Caco-2 (cell line): Measurements from ENCODE around the gene ZNF273. TPM values are rescaled to one million over a fixed set of nuclear protein-coding genes. Genes with fewer than 3 reads are reported as not detected.
A peak's percentile ranks its signal among the peaks of the same experiment; 100 is the strongest.
"Not testable (repeated sequence)": the region's sequence is repeated elsewhere in the genome, so short reads cannot be mapped to it uniquely, and the experiment has no call there.

Experiments
- BruUV-seq: library from RNA; stranded (reverse); fragments of 400-500 nt; replicated peaks from 2 replicates; lab custom pipeline; 2021; lab: Mats Ljungman, UMichigan
- CTCF ChIA-PET: fragments of 300-600 bp; sonication (Branson Sonifier 250); formaldehyde crosslinking; loops from one replicate; lab custom pipeline; 2022; ENCODE audit warnings: antibody characterized with exemption; lab: Charles Lee
- POLR2A ChIA-PET: fragments of 300-600 bp; sonication (Branson Sonifier 250); formaldehyde crosslinking; loops from one replicate; lab custom pipeline; 2022; ENCODE audit warnings: antibody characterized with exemption; lab: Charles Lee
- DNase-seq, 2 experiments: peaks; one replicate each; pipeline versions ENCODE4 v3.0.0 to v3.0.0-alpha.2; 2020 to 2022
- H3K27me3 ChIP-seq: replicated peaks from 2 replicates; pipeline ENCODE4 v1.6.0; 2011; ENCODE audit warnings: low read length; ENCODE audit not compliant: control insufficient read depth, insufficient read depth
- H3K36me3 ChIP-seq: 2 replicates; pipeline ENCODE4 v1.5.1; 2011; ENCODE audit warnings: low read length; ENCODE audit not compliant: control insufficient read depth, insufficient read depth
- H3K4me1 ChIP-seq: fragments of 250-450 bp; sonication (Bioruptor Pico); 2 replicates; pipeline ENCODE4 v1.5.1; 2020; ENCODE audit warnings: mild to moderate bottlenecking
- H3K4me3 ChIP-seq: 2 replicates; pipeline ENCODE4 v1.5.1; 2011; ENCODE audit warnings: low read depth, mild to moderate bottlenecking, control low read depth, low read length
- H3K9me3 ChIP-seq: fragments of 250-450 bp; sonication (Bioruptor Pico); 2 replicates; pipeline ENCODE4 v1.5.1; 2020; ENCODE audit warnings: mild to moderate bottlenecking, moderate library complexity
- H3K27ac Mint-ChIP-seq: one replicate; pipeline ENCODE4 v1.8.0; 2022; ENCODE audit warnings: mixed read lengths; ENCODE audit not compliant: unreplicated experiment
- H3K27me3 Mint-ChIP-seq: one replicate; pipeline ENCODE4 v1.8.0; 2022; ENCODE audit warnings: mixed read lengths; ENCODE audit not compliant: insufficient read depth, unreplicated experiment
- H3K36me3 Mint-ChIP-seq: one replicate; pipeline ENCODE4 v1.8.0; 2022; ENCODE audit warnings: mild to moderate bottlenecking, mixed read lengths; ENCODE audit not compliant: insufficient read depth, unreplicated experiment
- H3K4me1 Mint-ChIP-seq: one replicate; pipeline ENCODE4 v1.8.0; 2022; ENCODE audit warnings: low read depth, mixed read lengths; ENCODE audit not compliant: unreplicated experiment
- H3K4me3 Mint-ChIP-seq: one replicate; pipeline ENCODE4 v1.8.0; 2022; ENCODE audit warnings: mild to moderate bottlenecking, moderate library complexity, mixed read lengths; ENCODE audit not compliant: unreplicated experiment
- H3K9me3 Mint-ChIP-seq: one replicate; pipeline ENCODE4 v1.8.0; 2022; ENCODE audit warnings: mixed read lengths; ENCODE audit not compliant: unreplicated experiment
- CTCF ChIP-seq, 2 experiments: fragments of 200-600 bp in 1 of 2; IDR thresholded peaks; 1 replicate in 1 of 2; 2 replicates in 1 of 2; pipeline versions ENCODE4 v1.5.1 to v1.8.0; 2011 to 2022; ENCODE audit warnings: antibody characterized with exemption in 1 of 2, control low read depth in 1 of 2, inconsistent platforms in 1 of 2, low read depth in 1 of 2, low read length in 1 of 2, mild to moderate bottlenecking in 1 of 2, moderate library complexity in 1 of 2; ENCODE audit not compliant: insufficient read depth in 1 of 2, severe bottlenecking in 1 of 2, unreplicated experiment in 1 of 2
- intact Hi-C: fragments of 100-400 bp; cut with micrococcal nuclease; formaldehyde crosslinking; loops from one replicate; pipeline ENCODE4 v1.10.0; 2022; ENCODE audit not compliant: unreplicated experiment
- total RNA-seq: library from RNA; stranded (reverse); gene quantifications from 2 replicates; pipeline ENCODE4 v1.2.3, GENCODE V29; 2022

ZNF273 gene
- total RNA-seq, 1 experiment from 2014 or later: 10.1 TPM

- peak; percentile 29 to 35 for DNase-seq
- peak overlapping the region; percentile 63 for H3K4me3 ChIP-seq
- Mint-ChIP-seq H3K4me3 (peak overlapping the region; percentile 73), H3K36me3 (no peaks in the 10 kb centered on the region), H3K27ac (no peak overlapping the region), H3K4me1 (no peaks in the 10 kb centered on the region), H3K27me3 (peaks cover 3% of the 10 kb centered on the region), H3K9me3 (no peaks in the 10 kb centered on the region)
- H3K27me3 ChIP-seq: no peaks in the 10 kb centered on the region
- H3K36me3 ChIP-seq: no peaks in the 10 kb centered on the region
- ChIA-PET CTCF (interaction anchor here (1.1 kb wide), 1 partner anchor 117 kb away, joined by 7 read pairs; the partner anchor contains the start of gene ERV3-1), POLR2A (no interaction called here)
- H3K4me1 ChIP-seq: peaks cover 6% of the 10 kb centered on the region; the same call in 1 of the 2 replicates
- intact Hi-C loops: loop anchor here (1.0 kb wide), 2 partner anchors 14 to 418 kb away; partner anchors contain the start of gene ZNF273
- BruUV-seq: no TSS peak
- TF ChIP-seq CTCF (IDR thresholded peaks at IDR 0.05; ENCODE audit: insufficient read depth in 1 of 2, low read depth in 1 of 2, low read length in 1 of 2, severe bottlenecking in 1 of 2, unreplicated experiment in 1 of 2): no peak
- H3K9me3 ChIP-seq: 0 out of 2 replicates have a peak, but pooled peaks cover 3% of the 10 kb centered on the region
These were observed 14.0 kb upstream of the ZNF273 start for GRCh38 chr7:64888901-64889685.

- H3K9me3 Mint-ChIP-seq: no peaks in the 10 kb centered on the region
- peaks cover 3% of the 10 kb centered on the region for H3K27me3 Mint-ChIP-seq
- Histone ChIP-seq H3K4me1 (peaks cover 6% of the 10 kb centered on the region; the same call in 1 of the 2 replicates), H3K27me3 (no peaks in the 10 kb centered on the region), H3K9me3 (0 out of 2 replicates have a peak, but pooled peaks cover 1% of the 10 kb centered on the region), H3K36me3 (no peaks in the 10 kb centered on the region), H3K4me3 (peak overlapping the region; percentile 63)
- no peak overlapping the region for H3K27ac Mint-ChIP-seq
- no TSS peak for BruUV-seq
- CTCF ChIA-PET: no interaction called here
- intact Hi-C loops: no loop called here
- H3K36me3 Mint-ChIP-seq: no peaks in the 10 kb centered on the region
- no peak for TF ChIP-seq CTCF (IDR thresholded peaks at IDR 0.05; ENCODE audit: insufficient read depth in 1 of 2, low read depth in 1 of 2, low read length in 1 of 2, severe bottlenecking in 1 of 2, unreplicated experiment in 1 of 2)
- POLR2A ChIA-PET: no interaction called here
- no peaks in the 10 kb centered on the region for H3K4me1 Mint-ChIP-seq
- H3K4me3 Mint-ChIP-seq: peak overlapping the region; percentile 73
- peak in 1 of 2 experiments; percentile 33 for DNase-seq
These were observed 13.3 kb upstream of the ZNF273 start for GRCh38 chr7:64889686-64890162.

GRCh38 chr7:64890273-64890672, 12.8 kb upstream of the ZNF273 start:
- BruUV-seq, CTCF ChIA-PET, H3K9me3 ChIP-seq, H3K27me3 ChIP-seq, H3K4me1 ChIP-seq, H3K9me3 Mint-ChIP-seq, POLR2A ChIA-PET, H3K4me1 Mint-ChIP-seq, H3K27ac Mint-ChIP-seq, H3K4me3 ChIP-seq, H3K36me3 ChIP-seq, H3K4me3 Mint-ChIP-seq, H3K36me3 Mint-ChIP-seq, intact Hi-C loops, H3K27me3 Mint-ChIP-seq: not testable (repeated sequence)
- peak in 1 of 2 experiments; percentile 14 for DNase-seq
